Liver (tissue), 9 donors: ENCODE results near the gene TMEM40. TPM values are rescaled to one million over a fixed set of nuclear protein-coding genes. Genes with fewer than 3 reads are reported as not detected.

Source experiments
- DNase-seq: peaks from one replicate; pipeline ENCODE4 v3.0.0-alpha.2; 2017; ENCODE audit warnings: low spot score
- H3K27ac ChIP-seq, 2 donors: one replicate each; pipeline ENCODE4 v1.7.0; 2013; ENCODE audit warnings: inconsistent platforms in 2 of 2, low read length in 2 of 2, control low read depth in 1 of 2, low read depth in 1 of 2, mild to moderate bottlenecking in 1 of 2
- H3K27me3 ChIP-seq, 4 donors: one replicate each; pipeline versions ENCODE4 v1.6.1 to v1.7.0; 2013; ENCODE audit warnings: low read length in 3 of 4, inconsistent platforms in 1 of 4, mild to moderate bottlenecking in 1 of 4, moderate library complexity in 1 of 4; ENCODE audit not compliant: control insufficient read depth in 4 of 4, insufficient read depth in 4 of 4
- H3K36me3 ChIP-seq, 4 donors: one replicate each; pipeline versions ENCODE4 v1.6.1 to v1.7.0; 2013; ENCODE audit warnings: low read length in 3 of 4, mild to moderate bottlenecking in 3 of 4, low read depth in 1 of 4, moderate library complexity in 1 of 4; ENCODE audit not compliant: control insufficient read depth in 4 of 4, insufficient read depth in 3 of 4
- H3K4me1 ChIP-seq, 4 donors: one replicate each; pipeline versions ENCODE4 v1.6.1 to v1.7.0; 2013; ENCODE audit warnings: low read length in 3 of 4, mild to moderate bottlenecking in 3 of 4, moderate library complexity in 1 of 4; ENCODE audit not compliant: control insufficient read depth in 4 of 4, insufficient read depth in 4 of 4
- H3K4me3 ChIP-seq, 3 donors: one replicate each; pipeline versions ENCODE4 v1.6.1 to v1.7.0; 2013; ENCODE audit warnings: low read length in 3 of 3, control low read depth in 1 of 3, low read depth in 1 of 3, mild to moderate bottlenecking in 1 of 3
- H3K9ac ChIP-seq, 2 donors: one replicate each; pipeline ENCODE4 v1.7.0; 2013; ENCODE audit warnings: low read length in 2 of 2, mild to moderate bottlenecking in 2 of 2, moderate library complexity in 2 of 2, control low read depth in 1 of 2, low read depth in 1 of 2
- H3K9me3 ChIP-seq, 4 donors: one replicate each; pipeline versions ENCODE4 v1.6.1 to v1.7.0; 2013; ENCODE audit warnings: low read length in 3 of 4; ENCODE audit not compliant: control insufficient read depth in 4 of 4
- ATF3 ChIP-seq: IDR thresholded peaks from 2 replicates; pipeline ENCODE4 v1.6.1; 2016; ENCODE audit warnings: antibody characterized with exemption
- CTCF ChIP-seq: fragments of 150-350 bp; IDR thresholded peaks from 2 replicates; pipeline ENCODE4 v1.5.1; 2017; ENCODE audit warnings: improper control_type of control experiment, low read depth, low read length; ENCODE audit not compliant: missing input control
- EGR1 ChIP-seq, 2 donors: IDR thresholded peaks; 2 replicates each; pipeline ENCODE4 v1.6.1; 2016 to 2018; ENCODE audit warnings: antibody characterized with exemption in 2 of 2, low read depth in 2 of 2
- FOXA1 ChIP-seq: IDR thresholded peaks from 2 replicates; pipeline ENCODE4 v1.6.1; 2016; ENCODE audit warnings: antibody characterized with exemption
- GABPA ChIP-seq, 2 donors: IDR thresholded peaks in 1 of 2; conservative IDR thresholded peaks in 1 of 2; 2 replicates each; pipeline ENCODE4 v1.6.1; 2016; ENCODE audit warnings: antibody characterized with exemption in 2 of 2, mild to moderate bottlenecking in 1 of 2, moderate library complexity in 1 of 2
- HNF4A ChIP-seq, 2 donors: conservative IDR thresholded peaks; 2 replicates each; pipeline ENCODE4 v1.6.1; 2016; ENCODE audit warnings: antibody characterized with exemption in 2 of 2, mild to moderate bottlenecking in 2 of 2
- HNF4G ChIP-seq: IDR thresholded peaks from 2 replicates; pipeline ENCODE4 v1.6.1; 2016; ENCODE audit warnings: antibody characterized with exemption
- JUND ChIP-seq, 2 donors: IDR thresholded peaks; 2 replicates each; pipeline ENCODE4 v1.6.1; 2016; ENCODE audit warnings: antibody characterized with exemption in 2 of 2
- MAX ChIP-seq: IDR thresholded peaks from 2 replicates; pipeline ENCODE4 v1.6.1; 2016; ENCODE audit warnings: antibody characterized with exemption
- NR2F2 ChIP-seq: IDR thresholded peaks from 2 replicates; pipeline ENCODE4 v1.6.1; 2016; ENCODE audit warnings: antibody characterized with exemption
- RAD21 ChIP-seq, 2 donors: IDR thresholded peaks; 2 replicates each; pipeline ENCODE4 v1.6.1; 2016; ENCODE audit warnings: antibody characterized with exemption in 2 of 2, mild to moderate bottlenecking in 2 of 2
- REST ChIP-seq: IDR thresholded peaks from 2 replicates; pipeline ENCODE4 v1.6.1; 2016; ENCODE audit warnings: antibody characterized with exemption, mild to moderate bottlenecking
- RXRA ChIP-seq, 2 donors: IDR thresholded peaks; 2 replicates each; pipeline ENCODE4 v1.6.1; 2017 to 2018; ENCODE audit warnings: antibody characterized with exemption in 2 of 2, mild to moderate bottlenecking in 1 of 2
- SP1 ChIP-seq: IDR thresholded peaks from 2 replicates; pipeline ENCODE4 v1.6.1; 2018; ENCODE audit warnings: antibody characterized with exemption, mild to moderate bottlenecking
- TAF1 ChIP-seq: conservative IDR thresholded peaks from 2 replicates; pipeline ENCODE4 v1.6.1; 2016; ENCODE audit warnings: antibody characterized with exemption, mild to moderate bottlenecking
- YY1 ChIP-seq: IDR thresholded peaks from 2 replicates; pipeline ENCODE4 v1.6.1; 2016; ENCODE audit warnings: antibody characterized with exemption, mild to moderate bottlenecking
- ZBTB33 ChIP-seq: IDR thresholded peaks from 2 replicates; pipeline ENCODE4 v1.6.1; 2016; ENCODE audit warnings: antibody characterized with exemption
- WGBS: extraction: QIAGEN DNeasy Blood & Tissue Kit; methylation state at CpG from one replicate; pipeline ENCODE4 v1.1.7; 2013; 5-methylcytosine and 5-hydroxymethylcytosine counted together
- polyA plus RNA-seq, 2 donors: library from polyadenylated mRNA; stranded (reverse) in 1 of 2; unstranded in 1 of 2; fragments of 200-250 nt in 1 of 2; fragments of >200 nt in 1 of 2; fragmentation: Nextera tagmentation in 1 of 2; extraction: Ambion mirVana in 1 of 2; gene quantifications; one replicate each; pipeline versions ENCODE4 v1.2.1 to v1.2.3, GENCODE V29; 2013 to 2015
- total RNA-seq, 2 donors: library from RNA; depleted of rRNA; stranded (reverse); fragments of >200 nt; gene quantifications; one replicate each; pipeline ENCODE4 v1.2.3, GENCODE V29; 2014
- donor health status: healthy.
- donor health status: healthy.
- donor health status: healthy.
- donor health status: healthy.
- donor health status: healthy.

The TMEM40 gene
- total and polyA plus RNA-seq, 4 donors, result 0.57 to 0.79 TPM; not detected in 2

GRCh38 chr3:12754313-12754712, 4.7 kb downstream of the TMEM40 start:
- DNase-seq, result no peak
- no peaks in the 10 kb centered on the region for H3K27me3 ChIP-seq
- TF ChIP-seq TAF1 (no peak), MAX (no peak), GABPA (IDR thresholded peaks at IDR 0.05 in 1 of 2, conservative IDR thresholded peaks at IDR 0.05 in 1 of 2) (no peak), SP1 (no peak)
- H3K4me1 ChIP-seq, result no peaks in the 10 kb centered on the region
- H3K27ac ChIP-seq, result no peak overlapping the region
- WGBS, result 98% methylated on average over 1 of the region's 1 CpG
- H3K9ac ChIP-seq, result no peak overlapping the region
- H3K36me3 ChIP-seq, result no peaks in the 10 kb centered on the region
- H3K9me3 ChIP-seq, result no peaks in the 10 kb centered on the region
- H3K4me3 ChIP-seq, result no peak overlapping the region

GRCh38 chr3:12753275-12754028, 5.6 kb downstream of the TMEM40 start:
- no peak overlapping the region for H3K9ac ChIP-seq
- H3K4me1 ChIP-seq, result no peaks in the 10 kb centered on the region
- H3K27ac ChIP-seq, result no peak overlapping the region
- WGBS, result 85% methylated on average over 9 of the region's 9 CpGs
- TF ChIP-seq JUND (IDR thresholded peaks at IDR 0.05) (no peak), NR2F2 (no peak), TAF1 (no peak), HNF4A (conservative IDR thresholded peaks at IDR 0.05) (no peak), REST (no peak), SP1 (no peak), ZBTB33 (no peak), HNF4G (no peak), GABPA (IDR thresholded peaks at IDR 0.05 in 1 of 2, conservative IDR thresholded peaks at IDR 0.05 in 1 of 2) (no peak)
- no peaks in the 10 kb centered on the region for H3K36me3 ChIP-seq
- no peak overlapping the region for H3K4me3 ChIP-seq
- H3K9me3 ChIP-seq, result no peaks in the 10 kb centered on the region
- H3K27me3 ChIP-seq, result no peaks in the 10 kb centered on the region
- no peak for DNase-seq

GRCh38 chr3:12752809-12753208, 6.2 kb downstream of the TMEM40 start:
- Histone ChIP-seq H3K9ac (no peak overlapping the region), H3K36me3 (no peaks in the 10 kb centered on the region), H3K27ac (no peak overlapping the region), H3K4me1 (no peaks in the 10 kb centered on the region), H3K4me3 (no peak overlapping the region), H3K9me3 (no peaks in the 10 kb centered on the region), H3K27me3 (no peaks in the 10 kb centered on the region)
- DNase-seq, result no peak
- WGBS, result 84% methylated on average over 2 of the region's 2 CpGs
- TF ChIP-seq JUND (IDR thresholded peaks at IDR 0.05) (no peak), ATF3 (no peak), YY1 (no peak), TAF1 (no peak), ZBTB33 (no peak), HNF4G (no peak), CTCF (no peak), HNF4A (conservative IDR thresholded peaks at IDR 0.05) (no peak), SP1 (no peak), RAD21 (IDR thresholded peaks at IDR 0.05) (no peak), RXRA (IDR thresholded peaks at IDR 0.05) (no peak), FOXA1 (no peak), GABPA (IDR thresholded peaks at IDR 0.05 in 1 of 2, conservative IDR thresholded peaks at IDR 0.05 in 1 of 2) (no peak), EGR1 (IDR thresholded peaks at IDR 0.05; ENCODE audit: low read depth in 2 of 2) (no peak)
